Measurements from ENCODE around the gene WDR18.

WDR18 gene

DNA sequence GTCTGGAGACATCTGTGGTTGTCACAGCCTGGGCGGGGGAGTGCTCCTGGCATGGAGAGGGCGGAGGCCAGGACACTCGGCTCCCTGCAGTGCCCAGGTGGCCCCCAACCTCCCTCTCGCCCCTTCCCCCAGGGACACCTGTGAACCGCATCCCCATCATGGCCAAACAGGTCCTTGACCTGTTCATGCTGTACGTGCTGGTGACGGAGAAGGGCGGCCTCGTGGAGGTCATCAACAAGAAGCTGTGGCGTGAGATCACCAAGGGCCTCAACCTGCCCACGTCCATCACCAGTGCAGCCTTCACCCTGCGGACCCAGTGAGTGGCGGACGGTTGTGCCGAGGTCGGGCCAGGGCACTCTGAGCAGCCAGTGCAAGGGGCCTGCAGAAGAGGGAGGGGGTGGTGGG lies 20.0 kb upstream of the WDR18 start:
- no peak for DNase-seq (ENCODE audit: low read depth, low spot score)

GRCh38 chr19:964761-965694 lies 19.1 kb upstream of the WDR18 start:
- no peak for DNase-seq (ENCODE audit: low read depth, low spot score)

GRCh38 chr19:966485-967088 lies 17.6 kb upstream of the WDR18 start:
- DNase-seq (ENCODE audit: low read depth, low spot score) = no peak

GRCh38 chr19:970695-971094 lies 13.4 kb upstream of the WDR18 start:
- DNase-seq (ENCODE audit: low read depth, low spot score) = no peak

DNA sequence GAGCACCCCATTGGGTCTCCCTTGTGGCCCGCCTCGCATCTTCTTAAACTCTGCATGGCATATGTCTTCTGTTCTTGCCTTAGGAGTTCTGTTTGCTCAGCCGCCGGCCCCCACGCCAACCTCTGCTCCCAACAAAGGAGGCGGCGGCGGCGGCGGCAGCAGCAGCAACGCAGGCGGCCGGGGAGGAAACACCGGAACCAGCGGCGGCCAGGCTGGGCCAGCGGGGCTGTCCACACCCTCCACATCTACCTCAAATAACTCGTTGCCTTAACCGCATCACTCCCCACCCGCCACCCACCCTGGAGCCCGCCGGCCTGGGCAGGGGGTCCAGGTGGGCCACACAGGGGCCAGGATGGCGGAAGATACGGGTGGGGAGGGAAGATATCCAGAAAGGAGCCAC lies 12.3 kb upstream of the WDR18 start:
- DNase-seq (ENCODE audit: low read depth, low spot score) = no peak

DNA sequence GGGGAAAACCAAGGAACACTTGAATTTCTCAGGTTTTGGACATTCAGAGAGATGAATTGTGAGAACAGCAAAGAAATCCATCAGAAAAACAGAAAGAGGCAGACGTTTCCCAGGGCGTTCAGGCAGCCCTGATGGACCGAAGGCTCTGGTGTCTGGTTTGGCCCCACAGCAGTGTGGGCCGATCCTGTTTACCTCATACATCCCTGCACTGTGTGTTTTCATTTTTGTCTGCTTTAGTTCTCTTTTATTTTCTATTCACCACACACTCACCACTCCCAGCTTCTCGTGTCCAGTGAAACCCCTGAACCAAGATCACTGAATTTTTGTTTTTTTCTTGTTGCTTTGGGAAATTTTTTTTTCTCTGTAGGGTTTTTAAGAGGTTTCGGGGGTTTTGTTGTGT lies 11.9 kb upstream of the WDR18 start:
- no peak for DNase-seq (ENCODE audit: low read depth, low spot score)

GRCh38 chr19:973726-974563 lies 10.2 kb upstream of the WDR18 start:
- no peak for DNase-seq (ENCODE audit: low read depth, low spot score)

DNA sequence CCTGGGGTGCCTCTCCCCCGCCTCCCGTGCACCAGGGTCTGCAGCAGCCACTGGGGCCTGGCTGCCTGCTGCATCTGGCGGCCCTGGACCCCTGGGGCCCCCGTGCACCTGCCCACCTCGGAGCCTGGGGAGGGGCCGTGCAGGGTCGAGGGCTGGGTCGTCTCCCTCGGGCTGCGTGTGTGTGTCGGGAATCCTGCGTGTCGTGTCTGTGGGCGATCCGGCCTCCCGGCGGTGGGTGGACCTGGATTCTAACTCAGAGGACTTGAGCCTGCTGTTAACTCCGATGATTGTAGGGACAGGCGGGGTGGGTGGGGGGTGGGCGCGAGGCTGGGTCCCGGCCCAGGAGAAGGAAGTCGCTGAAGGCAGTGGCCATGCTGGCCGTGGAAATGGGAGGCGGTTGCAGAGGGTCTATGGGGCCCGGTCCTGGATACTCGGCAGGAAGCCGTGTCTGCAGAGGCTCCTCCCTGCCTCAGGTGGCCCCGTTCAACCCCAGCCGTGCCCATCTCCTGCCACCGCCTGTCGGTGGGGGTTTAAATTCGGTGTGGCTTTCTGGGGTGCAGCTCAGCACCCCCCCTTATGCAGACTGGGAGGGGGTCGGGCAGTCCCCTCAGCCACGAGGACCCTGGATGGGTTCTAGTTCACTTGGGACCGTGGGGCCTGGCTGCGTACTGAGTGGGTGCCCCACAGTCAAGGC lies 9.4 kb upstream of the WDR18 start:
- no peak for DNase-seq (ENCODE audit: low read depth, low spot score)

DNA sequence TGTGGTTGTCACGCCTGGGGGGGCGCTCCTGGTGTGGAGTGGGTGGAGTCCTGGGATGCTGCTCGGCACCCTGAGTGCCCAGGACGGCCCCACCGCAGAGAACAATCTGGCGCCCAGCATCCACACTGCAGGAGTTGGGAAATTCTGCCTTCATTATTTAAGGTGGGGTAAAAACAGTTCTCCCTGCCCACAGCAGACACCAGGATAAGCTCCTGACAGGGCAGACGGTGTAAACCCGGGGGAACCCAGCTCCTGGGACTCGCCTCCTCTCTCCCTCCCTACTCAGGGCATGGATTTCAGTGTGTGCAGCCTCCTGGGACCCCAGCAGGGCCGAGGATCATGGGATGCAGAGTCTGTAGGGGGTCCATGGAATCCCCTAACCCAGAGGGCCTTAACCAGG lies 7.7 kb upstream of the WDR18 start:
- DNase-seq (ENCODE audit: low read depth, low spot score) = no peak

- DNase-seq (ENCODE audit: low read depth, low spot score) = no peak
These were observed 7.1 kb upstream of the WDR18 start for GRCh38 chr19:977058-977464.

GRCh38 chr19:979318-979741 lies 4.8 kb upstream of the WDR18 start:
- DNase-seq (ENCODE audit: low read depth, low spot score) = no peak

DNA sequence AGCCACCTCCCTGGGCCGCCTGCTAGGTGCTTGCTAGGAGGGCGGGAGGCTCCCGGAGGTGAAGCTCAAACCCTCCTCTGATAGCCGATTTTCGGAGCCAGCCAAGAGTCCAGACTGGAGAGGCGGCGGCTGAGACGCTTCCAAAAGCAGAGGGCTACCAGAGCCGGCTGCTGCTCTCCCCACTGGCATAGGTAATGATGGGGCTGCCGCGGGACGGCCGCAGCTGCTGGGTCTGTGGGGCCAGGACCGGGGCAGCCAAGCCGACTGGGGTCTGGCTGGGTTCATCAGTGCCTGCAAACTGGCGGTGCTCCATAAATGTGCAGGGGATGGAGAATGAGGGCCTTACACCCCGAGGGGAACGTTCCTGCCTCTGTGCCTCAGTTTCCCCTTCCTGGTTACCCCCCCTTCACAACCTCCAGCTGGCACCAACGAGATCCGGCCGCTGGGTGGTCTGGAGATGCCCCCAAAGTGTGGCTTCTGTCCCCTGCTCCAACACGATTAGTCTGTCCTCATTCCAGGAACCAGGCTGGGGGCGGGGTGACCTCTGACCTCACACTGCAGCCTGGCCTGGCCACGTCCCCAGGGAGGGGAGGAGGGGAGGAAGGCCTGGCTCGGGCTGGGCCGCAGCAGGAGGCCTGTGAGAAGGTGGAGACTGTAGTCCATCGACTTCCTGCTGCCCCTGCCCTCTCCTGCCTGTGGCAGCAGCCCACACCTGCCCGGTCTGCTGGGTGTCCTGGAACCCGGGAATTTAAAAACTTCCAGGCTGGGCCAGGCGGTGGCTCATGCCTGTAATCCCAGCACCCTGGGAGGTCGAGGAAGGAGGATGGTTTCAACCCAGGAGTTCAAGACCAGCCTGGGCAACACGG lies 3.8 kb upstream of the WDR18 start:
- no peak for DNase-seq (ENCODE audit: low read depth, low spot score)

DNA sequence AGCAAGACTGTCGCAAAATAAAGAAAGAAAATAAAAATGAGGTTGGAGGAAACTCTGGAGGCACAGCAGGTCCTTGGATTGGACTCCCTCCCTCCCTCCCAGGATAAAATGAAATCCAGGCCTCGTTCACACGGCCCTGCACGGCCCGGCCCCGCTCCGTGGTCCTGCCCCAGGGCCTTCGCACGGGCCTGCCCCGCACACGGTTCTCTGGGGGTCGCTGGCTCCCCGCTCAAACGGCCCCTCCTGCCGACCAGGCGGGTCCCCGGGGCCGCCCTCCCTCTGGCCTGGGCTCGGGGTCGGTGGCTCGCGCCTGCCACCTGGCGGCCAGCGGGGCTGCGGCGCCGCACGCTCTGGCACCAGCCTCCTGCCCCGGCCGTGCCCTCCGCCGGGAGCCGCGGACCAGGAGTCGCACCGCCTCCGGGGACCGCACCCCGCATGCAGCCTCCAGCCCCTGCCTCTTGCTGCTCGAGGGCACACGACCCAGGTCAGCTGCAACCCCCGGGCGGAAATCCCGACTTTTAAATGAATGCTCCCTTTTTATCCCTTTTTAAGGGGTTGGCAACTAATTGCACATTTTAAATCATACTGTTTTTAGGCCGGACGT lies 1.5 kb upstream of the WDR18 start:
- peak; percentile 45 for DNase-seq (ENCODE audit: low read depth, low spot score)

DNA sequence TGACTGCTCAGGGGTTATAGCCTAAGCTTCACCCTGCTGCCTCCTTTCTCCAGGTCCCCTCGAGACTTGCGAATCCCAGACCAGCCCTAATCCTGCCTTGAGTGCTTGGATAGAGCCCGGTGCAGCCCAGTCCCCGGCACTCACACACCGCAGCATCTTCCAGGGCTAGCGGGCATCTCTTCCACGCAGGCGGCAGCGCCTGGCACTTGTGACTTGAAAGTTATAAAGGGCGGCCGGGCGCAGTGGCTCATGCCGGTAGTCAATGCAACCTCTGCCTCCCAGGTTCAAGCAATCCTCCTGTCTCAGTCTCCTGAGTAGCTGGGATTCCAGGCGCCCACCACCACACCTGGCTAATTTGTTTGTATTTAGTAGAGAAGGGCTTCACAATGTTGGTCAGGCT lies 1.9 kb downstream of the WDR18 start:
- no peak for DNase-seq (ENCODE audit: low read depth, low spot score)

- DNase-seq (ENCODE audit: low read depth, low spot score) = no peak
These were observed 3.9 kb downstream of the WDR18 start for GRCh38 chr19:988081-988480.

GRCh38 chr19:988510-988909 lies 4.4 kb downstream of the WDR18 start:
- no peak for DNase-seq (ENCODE audit: low read depth, low spot score)

DNA sequence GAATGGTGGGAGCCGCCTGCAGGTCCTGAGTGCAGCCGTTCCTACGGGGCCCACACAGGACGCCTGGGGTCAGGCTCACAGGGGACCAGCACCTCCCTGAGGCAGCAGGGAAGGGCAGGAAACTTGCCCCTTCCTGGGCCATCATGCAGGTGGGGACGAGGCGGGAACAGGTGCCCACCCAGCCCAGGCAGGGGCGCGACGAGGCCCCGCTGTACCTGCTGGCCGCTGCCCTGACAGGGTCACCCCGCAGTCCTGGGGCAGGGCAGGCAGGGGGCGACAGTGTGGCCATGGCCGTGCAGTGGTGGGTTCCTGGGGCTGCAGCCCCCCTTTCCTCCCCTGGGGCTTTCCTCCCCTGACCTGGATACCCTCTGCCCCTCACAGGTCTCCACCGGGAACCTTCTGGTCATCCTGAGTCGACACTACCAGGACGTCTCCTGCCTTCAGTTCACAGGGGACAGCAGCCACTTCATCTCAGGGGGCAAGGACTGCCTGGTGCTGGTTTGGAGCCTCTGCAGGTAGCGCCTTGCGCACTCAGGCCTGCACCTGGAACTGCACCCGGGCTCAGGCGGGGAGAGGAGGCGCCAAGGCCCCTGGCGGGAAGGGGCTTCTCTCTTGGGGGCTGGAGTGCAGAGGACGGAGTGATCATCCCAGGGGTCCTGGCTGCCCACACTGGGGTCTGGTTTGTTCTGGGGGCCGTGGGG lies 5.4 kb downstream of the WDR18 start:
- no peak for DNase-seq (ENCODE audit: low read depth, low spot score)

DNA sequence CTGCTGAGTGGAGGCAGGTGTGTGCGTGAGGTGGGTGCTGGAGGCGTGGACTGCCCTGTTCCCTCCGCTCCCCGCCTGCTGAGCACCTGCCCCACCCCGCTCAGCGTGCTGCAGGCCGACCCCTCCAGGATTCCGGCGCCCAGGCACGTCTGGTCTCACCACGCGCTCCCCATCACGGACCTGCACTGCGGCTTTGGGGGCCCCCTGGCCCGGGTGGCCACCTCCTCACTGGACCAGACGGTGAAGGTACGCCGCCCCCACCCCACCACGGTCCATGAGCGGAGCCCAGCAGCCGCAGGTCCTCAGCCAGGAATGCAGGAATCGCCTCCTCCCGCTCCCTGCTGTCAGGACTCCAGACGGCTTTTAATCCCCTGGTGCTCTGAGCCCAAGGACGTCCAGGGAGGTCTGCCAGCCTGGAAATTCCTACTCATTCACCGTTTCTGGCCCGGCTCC lies 6.0 kb downstream of the WDR18 start:
- no peak for DNase-seq (ENCODE audit: low read depth, low spot score)

- DNase-seq (ENCODE audit: low read depth, low spot score) = no peak
These were observed 6.6 kb downstream of the WDR18 start for GRCh38 chr19:990746-991145.
